Gastroesophageal sphincter (tissue), 4 donors: ENCODE results near the gene ERCC2. TPM values are rescaled to one million over a fixed set of nuclear protein-coding genes. Genes with fewer than 3 reads are reported as not detected.

Experiments used
- ATAC-seq: fragments of 150-250 bp; one replicate; pipeline ENCODE4 v1.9.1; 2016; ENCODE audit warnings: mild to moderate bottlenecking, moderate library complexity
- H3K27ac ChIP-seq, 4 donors: fragments of 200-600 bp; sonication (generic) in 3 of 4; 1 replicate in 3 of 4; 2 replicates in 1 of 4; pipeline ENCODE4 v1.5.1; 2016 to 2019
- H3K27me3 ChIP-seq: fragments of 200-600 bp; sonication (generic); one replicate; pipeline ENCODE4 v1.5.1; 2019
- H3K36me3 ChIP-seq, 2 donors: fragments of 200-600 bp; sonication (generic); one replicate each; pipeline ENCODE4 v1.5.1; 2019; ENCODE audit warnings: control low read depth in 1 of 2
- H3K4me1 ChIP-seq, 3 donors: fragments of 200-600 bp; sonication (generic); 1 replicate in 2 of 3; 2 replicates in 1 of 3; pipeline ENCODE4 v1.5.1; 2016 to 2019; ENCODE audit warnings: control low read depth in 2 of 3
- H3K4me3 ChIP-seq, 2 donors: fragments of 200-600 bp; sonication (generic); one replicate each; pipeline ENCODE4 v1.5.1; 2019; ENCODE audit warnings: mild to moderate bottlenecking in 1 of 2, moderate library complexity in 1 of 2
- H3K9me3 ChIP-seq, 3 donors: fragments of 200-600 bp; sonication (generic); one replicate each; pipeline ENCODE4 v1.5.1; 2017 to 2019; ENCODE audit warnings: control low read depth in 2 of 3
- EP300 ChIP-seq: sonication (generic); formaldehyde crosslinking; IDR thresholded peaks from one replicate; pipeline ENCODE4 v1.6.1; 2017; ENCODE audit warnings: antibody characterized with exemption, mild to moderate bottlenecking
- POLR2A ChIP-seq, 2 donors: fragments of 450-650 bp; IDR thresholded peaks; one replicate each; pipeline ENCODE4 v1.6.1; 2017; ENCODE audit warnings: antibody characterized with exemption in 2 of 2, mild to moderate bottlenecking in 2 of 2, moderate library complexity in 1 of 2
- POLR2AphosphoS5 ChIP-seq: sonication (generic); formaldehyde crosslinking; IDR thresholded peaks from one replicate; pipeline ENCODE4 v1.6.1; 2017; ENCODE audit warnings: antibody characterized with exemption
- WGBS, 2 donors: methylation state at CpG; one replicate each; pipeline ENCODE4 v1.1.5; 2018; ENCODE audit warnings: low coverage in 1 of 2; 5-methylcytosine and 5-hydroxymethylcytosine counted together
- total RNA-seq, 4 donors: library from RNA; depleted of rRNA; stranded (reverse); fragments of >200 nt; gene quantifications; one replicate each; pipeline ENCODE4 v1.1.0, GENCODE V29; 2016
- TF ChIP-seq, protein P1 (sequence below), 4 experiments: fragments of 200-600 bp in 2 of 4; fragments of 450-650 bp in 2 of 4; sonication (generic) in 1 of 4; IDR thresholded peaks; one replicate each; pipeline ENCODE4 v1.5.1; 2017 to 2019; ENCODE audit warnings: antibody characterized with exemption in 4 of 4, mild to moderate bottlenecking in 2 of 4, moderate library complexity in 2 of 4

The ERCC2 gene
- total RNA-seq, 4 donors from 2014 or later = 7.1 to 18.8 (median 12.5) TPM

GRCh38 chr19:45303269-45304060, 66.9 kb downstream of the ERCC2 start:
- peaks cover 0 to 5% (median 0%) of the 10 kb centered on the region in 3 donors for H3K4me1 ChIP-seq
- 99 to 100% methylated on average over 5 to 7 of the region's 12 CpGs for WGBS, 2 donors

GRCh38 chr19:45302416-45302815, 68.0 kb downstream of the ERCC2 start:
- Histone ChIP-seq H3K27ac (no peak overlapping the region), H3K4me3 (no peak overlapping the region), H3K4me1 (peaks cover 0 to 5% (median 0%) of the 10 kb centered on the region in 3 donors), H3K36me3 (peaks cover 0 to 53% of the 10 kb centered on the region in 2 donors), H3K27me3 (peaks cover 1% of the 10 kb centered on the region), H3K9me3 (no peaks in the 10 kb centered on the region)
- no peak for ATAC-seq
- WGBS, 2 donors = 91% methylated on average over 11 of the region's 27 CpGs; no CpG with 5 or more reads in 1 of the 2 donors
- TF ChIP-seq EP300 = no peak
- TF ChIP-seq POLR2AphosphoS5 = no peak
- no peak for TF ChIP-seq POLR2A (IDR thresholded peaks at IDR 0.05)
- TF ChIP-seq, protein P1, sequence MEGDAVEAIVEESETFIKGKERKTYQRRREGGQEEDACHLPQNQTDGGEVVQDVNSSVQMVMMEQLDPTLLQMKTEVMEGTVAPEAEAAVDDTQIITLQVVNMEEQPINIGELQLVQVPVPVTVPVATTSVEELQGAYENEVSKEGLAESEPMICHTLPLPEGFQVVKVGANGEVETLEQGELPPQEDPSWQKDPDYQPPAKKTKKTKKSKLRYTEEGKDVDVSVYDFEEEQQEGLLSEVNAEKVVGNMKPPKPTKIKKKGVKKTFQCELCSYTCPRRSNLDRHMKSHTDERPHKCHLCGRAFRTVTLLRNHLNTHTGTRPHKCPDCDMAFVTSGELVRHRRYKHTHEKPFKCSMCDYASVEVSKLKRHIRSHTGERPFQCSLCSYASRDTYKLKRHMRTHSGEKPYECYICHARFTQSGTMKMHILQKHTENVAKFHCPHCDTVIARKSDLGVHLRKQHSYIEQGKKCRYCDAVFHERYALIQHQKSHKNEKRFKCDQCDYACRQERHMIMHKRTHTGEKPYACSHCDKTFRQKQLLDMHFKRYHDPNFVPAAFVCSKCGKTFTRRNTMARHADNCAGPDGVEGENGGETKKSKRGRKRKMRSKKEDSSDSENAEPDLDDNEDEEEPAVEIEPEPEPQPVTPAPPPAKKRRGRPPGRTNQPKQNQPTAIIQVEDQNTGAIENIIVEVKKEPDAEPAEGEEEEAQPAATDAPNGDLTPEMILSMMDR (IDR thresholded peaks at IDR 0.05) = no peak

More at GRCh38 chr19:45303269-45304060, 66.9 kb downstream of the ERCC2 start:
- peaks cover 9% of the 10 kb centered on the region for H3K27me3 ChIP-seq
- H3K4me3 ChIP-seq = no peak overlapping the region
- H3K36me3 ChIP-seq = peaks cover 0 to 42% of the 10 kb centered on the region in 2 donors
- H3K27ac ChIP-seq = no peak overlapping the region
- TF ChIP-seq, protein P1 (IDR thresholded peaks at IDR 0.05) = no peak
- no peak for TF ChIP-seq POLR2AphosphoS5
- no peak for TF ChIP-seq POLR2A (IDR thresholded peaks at IDR 0.05)
- no peak for TF ChIP-seq EP300
- ATAC-seq = no peak
- H3K9me3 ChIP-seq = no peaks in the 10 kb centered on the region

Other genes starting within 250 kb of the ERCC2 start
- gene NKPD1, start 209.6 kb downstream of the ERCC2 start, total RNA-seq = under 1 TPM in 2 of 4 donors, not detected in 2; 0.16 to 0.39 TPM
- 10 to 100 TPM; 16.2 to 24.0 (median 20.7) TPM for gene TRAPPC6A, start 192.3 kb downstream of the ERCC2 start, total RNA-seq
- 10 to 100 TPM in 1 of 4 donors, 1 to 10 TPM in 3; 5.0 to 17.0 (median 7.8) TPM for gene BLOC1S3, start 191.8 kb downstream of the ERCC2 start, total RNA-seq
- 1 to 10 TPM; 1.2 to 2.9 (median 2.0) TPM for gene EXOC3L2, start 125.2 kb downstream of the ERCC2 start, total RNA-seq
- 10 to 100 TPM; 14.0 to 35.5 (median 20.6) TPM for gene MARK4, start 119.3 kb downstream of the ERCC2 start, total RNA-seq
- gene CKM, start 47.7 kb downstream of the ERCC2 start, total RNA-seq = under 1 TPM in 2 of 4 donors, not detected in 2; 0.17 to 0.73 TPM
- 1 to 10 TPM in 1 of 4 donors, not detected in 3; 1.3 TPM for gene KLC3, start 29.8 kb downstream of the ERCC2 start, total RNA-seq
- gene PPP1R13L, start 34.5 kb upstream of the ERCC2 start, total RNA-seq = 10 to 100 TPM in 1 of 4 donors, 1 to 10 TPM in 3; 5.5 to 15.5 (median 9.3) TPM
- gene POLR1G, start 36.1 kb upstream of the ERCC2 start, total RNA-seq = 10 to 100 TPM in 1 of 4 donors, 1 to 10 TPM in 3; 1.7 to 10.7 (median 5.8) TPM
- gene ERCC1, start 53.3 kb upstream of the ERCC2 start, total RNA-seq = 10 to 100 TPM; 52.7 to 84.6 (median 68.4) TPM
- gene FOSB, start 97.4 kb upstream of the ERCC2 start, total RNA-seq = 10 to 100 TPM in 2 of 4 donors, 1 to 10 TPM in 2; 1.9 to 38.0 (median 15.6) TPM
- 10 to 100 TPM; 11.0 to 19.6 (median 15.3) TPM for gene RTN2, start 126.5 kb upstream of the ERCC2 start, total RNA-seq
- gene PPM1N, start 127.9 kb upstream of the ERCC2 start, total RNA-seq = 1 to 10 TPM in 3 of 4 donors, under 1 TPM in 1; 0.96 to 3.2 (median 2.1) TPM
- gene VASP, start 136.9 kb upstream of the ERCC2 start, total RNA-seq = 100 to 1,000 TPM; 140 to 246 (median 167) TPM
- 10 to 100 TPM in 3 of 4 donors, 1 to 10 TPM in 1; 5.7 to 14.9 (median 11.6) TPM for gene OPA3, start 214.2 kb upstream of the ERCC2 start, total RNA-seq
- 1 to 10 TPM in 3 of 4 donors, under 1 TPM in 1; 0.62 to 4.4 (median 2.8) TPM for gene GPR4, start 231.6 kb upstream of the ERCC2 start, total RNA-seq